NT2/D1 (cell line): ENCODE data around the gene AIRE.

Source experiments
- YY1 ChIP-seq: IDR thresholded peaks from 2 replicates; pipeline ENCODE4 v1.6.1; 2011; ENCODE audit not compliant: insufficient read length, insufficient read depth
- ZNF274 ChIP-seq: IDR thresholded peaks from 2 replicates; pipeline ENCODE4 v1.6.1; 2011; ENCODE audit warnings: mild to moderate bottlenecking, low read depth, low read length

GRCh38 chr21:44269090-44269489 lies 16.6 kb upstream of the AIRE start:
- TF ChIP-seq YY1: no peak
- no peak for TF ChIP-seq ZNF274
